Large intestine (tissue), 3 donors: Measurements from ENCODE around the gene LYSMD4. TPM values are rescaled to one million over a fixed set of nuclear protein-coding genes. Genes with fewer than 3 reads are reported as not detected.

Experiments used
- DNase-seq, 2 donors: peaks; one replicate each; pipeline versions ENCODE4 v3.0.0 to v3.0.0-alpha.2; 2013
- H3K27ac ChIP-seq: one replicate; pipeline ENCODE4 v1.5.1; 2013; ENCODE audit warnings: low read length
- H3K27me3 ChIP-seq: 2 replicates; pipeline ENCODE4 v1.6.1; 2013; ENCODE audit warnings: low read length; ENCODE audit not compliant: control insufficient read depth, insufficient read depth
- H3K36me3 ChIP-seq: 2 replicates; pipeline ENCODE4 v1.6.1; 2013; ENCODE audit warnings: low read length; ENCODE audit not compliant: control insufficient read depth, insufficient read depth
- H3K4me1 ChIP-seq: one replicate; pipeline ENCODE4 v1.6.1; 2013; ENCODE audit warnings: low read length; ENCODE audit not compliant: control insufficient read depth, insufficient read depth
- H3K4me3 ChIP-seq: one replicate; pipeline ENCODE4 v1.5.1; 2013; ENCODE audit warnings: low read length
- H3K9me3 ChIP-seq: one replicate; pipeline ENCODE4 v1.6.1; 2013; ENCODE audit warnings: mild to moderate bottlenecking, low read depth, low read length, moderate library complexity; ENCODE audit not compliant: control insufficient read depth
- WGBS: methylation state at CpG from one replicate; pipeline ENCODE4 v1.1.5; 2013; ENCODE audit warnings: low lambda C conversion rate; ENCODE audit not compliant: insufficient coverage; 5-methylcytosine and 5-hydroxymethylcytosine counted together
- polyA plus RNA-seq: library from polyadenylated mRNA; unstranded; fragments of 120-200 nt; gene quantifications from one replicate; pipeline ENCODE4 v1.2.1, GENCODE V29; 2013

The LYSMD4 gene
- polyA plus RNA-seq, 1 donor: 17.5 TPM

GRCh38 chr15:99683000-99683670, 50.1 kb downstream of the LYSMD4 start:
- DNase-seq: no peak
- peaks cover 24% of the 10 kb centered on the region for H3K36me3 ChIP-seq
- 100% methylated on average over 1 of the region's 9 CpGs for WGBS
- no peak overlapping the region for H3K4me3 ChIP-seq
- H3K9me3 ChIP-seq: peaks cover 10% of the 10 kb centered on the region
- no peak overlapping the region for H3K27ac ChIP-seq
- no peaks in the 10 kb centered on the region for H3K27me3 ChIP-seq
- H3K4me1 ChIP-seq: no peaks in the 10 kb centered on the region

- no peak overlapping the region for H3K27ac ChIP-seq
- peak in 1 of 2 donors; percentile 6 for DNase-seq
- H3K36me3 ChIP-seq: peaks cover 27% of the 10 kb centered on the region
- no peak overlapping the region for H3K4me3 ChIP-seq
- peaks cover 10% of the 10 kb centered on the region for H3K9me3 ChIP-seq
- no peaks in the 10 kb centered on the region for H3K27me3 ChIP-seq
- no peaks in the 10 kb centered on the region for H3K4me1 ChIP-seq
- no CpG with 5 or more reads among the region's 1 CpG for WGBS
These were observed 50.8 kb downstream of the LYSMD4 start for GRCh38 chr15:99682455-99682854.

- H3K9me3 ChIP-seq: peaks cover 9% of the 10 kb centered on the region
- H3K4me1 ChIP-seq: no peaks in the 10 kb centered on the region
- 100% methylated on average over 1 of the region's 1 CpG for WGBS
- H3K27me3 ChIP-seq: no peaks in the 10 kb centered on the region
- H3K4me3 ChIP-seq: no peak overlapping the region
- no peak overlapping the region for H3K27ac ChIP-seq
- no peak for DNase-seq
- H3K36me3 ChIP-seq: peaks cover 23% of the 10 kb centered on the region
These were observed 51.2 kb downstream of the LYSMD4 start for GRCh38 chr15:99681990-99682389.

- DNase-seq: no peak
- Histone ChIP-seq H3K9me3 (no peaks in the 10 kb centered on the region), H3K4me3 (no peak overlapping the region), H3K36me3 (peaks cover 28% of the 10 kb centered on the region), H3K27ac (no peak overlapping the region), H3K4me1 (no peaks in the 10 kb centered on the region), H3K27me3 (no peaks in the 10 kb centered on the region)
These were observed 53.0 kb downstream of the LYSMD4 start for GRCh38 chr15:99680276-99680675.

- Histone ChIP-seq H3K9me3 (no peaks in the 10 kb centered on the region), H3K27me3 (no peaks in the 10 kb centered on the region), H3K4me1 (no peaks in the 10 kb centered on the region), H3K36me3 (peaks cover 35% of the 10 kb centered on the region), H3K4me3 (no peak overlapping the region), H3K27ac (no peak overlapping the region)
- WGBS: 96% methylated on average over 4 of the region's 4 CpGs
- DNase-seq: no peak
These were observed 55.6 kb downstream of the LYSMD4 start for GRCh38 chr15:99677540-99678134.

Other genes with a start within 250 kb of the LYSMD4 start
- gene MEF2A, start 167.5 kb downstream of the LYSMD4 start, polyA plus RNA-seq: 29.3 TPM